ENCODE data around the gene WDPCP.

Gene WDPCP

GRCh38 chr2:63444565-63445288 is 143.6 kb downstream of the WDPCP start:
- H3K27ac ChIP-seq = no peak overlapping the region
- TF ChIP-seq ZFX (IDR thresholded peaks at IDR 0.05) = no peak

- TF ChIP-seq ZFX (IDR thresholded peaks at IDR 0.05) (no peak), CTCF (conservative IDR thresholded peaks at IDR 0.05) (no peak)
- H3K27ac ChIP-seq = no peak overlapping the region
These were observed 147.7 kb downstream of the WDPCP start for GRCh38 chr2:63440612-63441011.

GRCh38 chr2:63438181-63438580 is 150.1 kb downstream of the WDPCP start:
- TF ChIP-seq ZFX (IDR thresholded peaks at IDR 0.05) (no peak), CTCF (conservative IDR thresholded peaks at IDR 0.05) (no peak)
- no peak overlapping the region for H3K27ac ChIP-seq

GRCh38 chr2:63436488-63436887 is 151.8 kb downstream of the WDPCP start:
- H3K27ac ChIP-seq = no peak overlapping the region
- TF ChIP-seq ZFX (IDR thresholded peaks at IDR 0.05) (no peak), CTCF (conservative IDR thresholded peaks at IDR 0.05) (no peak)

GRCh38 chr2:63435070-63435469 is 153.2 kb downstream of the WDPCP start:
- TF ChIP-seq CTCF (conservative IDR thresholded peaks at IDR 0.05) (no peak), ZFX (IDR thresholded peaks at IDR 0.05) (no peak)
- H3K27ac ChIP-seq = no peak overlapping the region

- no peak overlapping the region for H3K27ac ChIP-seq
- TF ChIP-seq CTCF (conservative IDR thresholded peaks at IDR 0.05) (no peak), ZFX (IDR thresholded peaks at IDR 0.05) (no peak)
These were observed 154.0 kb downstream of the WDPCP start for GRCh38 chr2:63434024-63435001.

- TF ChIP-seq CTCF (conservative IDR thresholded peaks at IDR 0.05) (no peak), ZFX (IDR thresholded peaks at IDR 0.05) (no peak)
- no peak overlapping the region for H3K27ac ChIP-seq
These were observed 155.9 kb downstream of the WDPCP start for GRCh38 chr2:63432373-63432772.
